ENCODE data around the gene ATRIP.
A peak's percentile ranks its signal among the peaks of the same experiment; 100 is the strongest.

ATRIP gene

GRCh38 chr3:48434591-48435222, 11.8 kb upstream of the ATRIP start:
- no peak for TF ChIP-seq GATA3 (IDR thresholded peaks at IDR 0.05; ENCODE audit: low read depth, low read length)
- no peak for TF ChIP-seq GATA2 (IDR thresholded peaks at IDR 0.05; ENCODE audit: low read depth, low read length)

DNA sequence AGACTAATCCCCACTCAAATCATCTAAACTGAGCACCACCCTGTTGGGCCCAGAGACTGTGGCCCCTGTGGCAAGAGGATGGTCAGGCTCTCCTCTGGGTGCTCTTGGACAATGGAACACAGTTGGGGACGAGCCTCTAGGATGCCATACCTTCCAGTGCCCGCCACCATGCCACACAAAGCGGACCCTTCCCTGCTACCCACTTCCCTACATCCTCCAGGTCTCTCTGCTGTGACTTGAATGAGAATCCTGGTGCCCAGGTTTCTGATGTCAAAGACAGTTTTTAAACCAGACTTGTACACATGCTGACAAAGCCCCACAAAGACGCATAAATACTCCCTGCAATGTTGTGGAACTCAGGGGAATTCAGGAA, 11.3 kb upstream of the ATRIP start:
- TF ChIP-seq GATA3 (IDR thresholded peaks at IDR 0.05; ENCODE audit: low read depth, low read length) (no peak), GATA2 (IDR thresholded peaks at IDR 0.05; ENCODE audit: low read depth, low read length) (no peak)

DNA sequence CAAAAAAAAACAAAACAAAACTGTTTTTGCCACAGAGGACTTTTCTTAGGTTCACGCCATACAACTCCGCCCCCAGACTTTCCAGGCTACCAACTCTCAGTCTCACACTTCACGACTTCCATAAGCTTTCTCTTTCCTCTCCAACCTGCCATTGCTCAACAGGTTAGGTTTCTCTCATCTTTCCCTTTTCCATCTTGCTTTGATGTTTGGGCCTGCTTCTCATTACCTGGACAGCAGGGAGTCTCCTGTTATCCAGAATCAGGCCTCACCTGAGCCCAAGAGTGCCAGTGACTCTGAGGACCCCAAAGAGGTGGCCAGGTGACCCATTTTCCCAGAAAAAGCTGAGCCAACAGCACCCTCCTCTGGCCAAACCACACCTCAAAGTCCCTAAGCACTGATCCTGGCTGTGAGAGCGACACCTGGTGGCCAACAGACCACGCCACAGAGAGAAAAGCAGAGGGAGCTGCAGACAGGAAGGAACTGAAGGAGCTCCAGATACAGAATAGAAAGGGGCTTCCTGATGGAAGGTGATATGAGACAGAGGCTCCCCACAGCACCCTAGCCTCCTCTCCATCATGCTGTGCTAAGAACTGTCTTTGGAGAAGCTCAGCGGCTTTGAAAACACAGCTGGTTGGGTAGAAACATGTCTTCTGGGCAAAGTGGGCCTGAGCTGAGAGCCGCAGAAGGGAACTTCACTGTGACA, 10.6 kb upstream of the ATRIP start:
- TF ChIP-seq GATA2 (IDR thresholded peaks at IDR 0.05; ENCODE audit: low read depth, low read length) (no peak), GATA3 (IDR thresholded peaks at IDR 0.05; ENCODE audit: low read depth, low read length) (no peak)

- TF ChIP-seq GATA2 (IDR thresholded peaks at IDR 0.05; ENCODE audit: low read depth, low read length) (no peak), GATA3 (IDR thresholded peaks at IDR 0.05; ENCODE audit: low read depth, low read length) (no peak)
Measured at GRCh38 chr3:48436477-48436787, 10.1 kb upstream of the ATRIP start.

- no peak for TF ChIP-seq GATA2 (IDR thresholded peaks at IDR 0.05; ENCODE audit: low read depth, low read length)
- TF ChIP-seq GATA3 (IDR thresholded peaks at IDR 0.05; ENCODE audit: low read depth, low read length), result no peak
Measured at GRCh38 chr3:48436855-48437254, 9.7 kb upstream of the ATRIP start.

DNA sequence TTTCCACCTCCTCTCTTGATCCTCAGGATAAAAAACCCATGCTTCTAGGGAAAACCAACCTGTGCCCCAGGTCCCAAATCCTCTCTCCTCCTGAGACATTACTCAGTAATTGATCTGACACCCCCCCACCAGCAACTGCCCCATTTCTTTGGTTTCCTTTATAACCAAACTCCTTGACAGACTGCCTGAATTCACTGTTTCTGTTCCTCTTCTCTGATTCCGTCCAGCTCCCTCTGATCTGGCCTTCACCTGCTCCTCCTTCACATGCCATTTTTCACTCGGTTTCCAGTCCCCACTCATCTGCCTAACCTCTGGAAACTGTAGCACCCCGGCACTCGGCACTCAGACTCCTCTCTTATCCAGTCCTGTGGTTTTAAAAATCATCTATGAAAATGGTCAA, 8.7 kb upstream of the ATRIP start:
- TF ChIP-seq GATA3 (IDR thresholded peaks at IDR 0.05; ENCODE audit: low read depth, low read length) (no peak), GATA2 (IDR thresholded peaks at IDR 0.05; ENCODE audit: low read depth, low read length) (no peak)

DNA sequence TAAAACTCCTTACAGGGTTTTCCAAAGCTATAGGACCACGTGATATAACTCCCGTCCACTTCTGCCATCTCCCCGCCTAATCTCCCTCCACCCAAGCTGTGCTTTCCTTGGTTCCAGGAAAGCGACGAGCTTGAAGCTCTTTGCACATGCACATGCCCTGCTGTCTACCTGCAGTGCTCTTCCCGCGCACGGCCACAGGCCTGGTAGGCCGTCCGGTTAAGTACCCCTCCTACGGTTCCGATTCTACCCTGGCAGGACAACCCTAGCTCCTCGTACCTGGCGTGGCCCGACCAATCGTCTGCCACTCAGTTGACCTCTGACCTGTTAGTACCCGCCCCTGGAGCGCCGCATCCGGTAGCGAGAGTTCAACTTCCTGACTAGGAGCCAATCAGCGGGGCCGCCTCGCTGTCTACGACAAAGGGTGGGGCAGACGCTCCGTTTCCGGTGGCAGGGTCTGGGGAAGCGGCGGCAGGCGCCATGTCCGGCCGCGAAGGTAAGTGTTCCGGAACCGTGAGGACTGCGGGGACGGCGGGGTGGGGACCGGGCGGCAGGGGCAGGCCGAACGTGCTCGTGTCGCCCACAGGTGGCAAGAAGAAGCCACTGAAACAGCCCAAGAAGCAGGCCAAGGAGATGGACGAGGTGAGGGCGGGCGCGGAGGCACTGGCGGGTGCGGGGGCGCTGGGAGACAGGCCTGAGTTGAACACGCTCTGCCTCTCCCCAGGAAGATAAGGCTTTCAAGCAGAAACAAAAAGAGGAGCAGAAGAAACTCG, 6.5 kb upstream of the ATRIP start, which contains the start of the genes CCDC51 and TMA7:
Gene CCDC51 (minus strand): TSS at position 300 of the 770 bp plus-strand sequence. CDS start 4,991 bp downstream, outside the sequence.
Gene TMA7 (plus strand): TSS at position 438 of the 770 bp plus-strand sequence. CDS start 40 bp downstream, at position 478.
- TF ChIP-seq GATA3 (IDR thresholded peaks at IDR 0.05; ENCODE audit: low read depth, low read length) (no peak), GATA2 (IDR thresholded peaks at IDR 0.05; ENCODE audit: low read depth, low read length) (peak; percentile 61)

DNA sequence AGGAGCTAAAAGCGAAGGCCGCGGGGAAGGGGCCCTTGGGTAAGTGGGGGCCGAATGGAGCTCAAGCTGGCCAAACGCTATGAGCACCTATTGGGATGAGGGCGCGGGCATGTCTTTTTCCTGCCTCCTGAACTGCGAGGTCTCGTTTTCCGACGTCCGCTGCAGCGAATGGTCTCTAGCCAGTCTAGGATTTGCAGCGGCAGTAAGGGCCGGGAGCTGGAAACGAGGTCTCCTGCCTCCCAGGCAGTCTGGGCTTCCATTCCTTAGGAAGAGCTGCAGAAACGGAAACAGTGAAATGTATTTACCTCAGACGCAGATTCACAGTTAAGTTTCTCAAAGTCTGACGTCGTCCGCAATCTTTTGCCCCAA, 6.0 kb upstream of the ATRIP start:
- no peak for TF ChIP-seq GATA3 (IDR thresholded peaks at IDR 0.05; ENCODE audit: low read depth, low read length)
- no peak for TF ChIP-seq GATA2 (IDR thresholded peaks at IDR 0.05; ENCODE audit: low read depth, low read length)

- TF ChIP-seq GATA2 (IDR thresholded peaks at IDR 0.05; ENCODE audit: low read depth, low read length) (no peak), GATA3 (IDR thresholded peaks at IDR 0.05; ENCODE audit: low read depth, low read length) (no peak)
Measured at GRCh38 chr3:48441940-48442339, 4.6 kb upstream of the ATRIP start.

DNA sequence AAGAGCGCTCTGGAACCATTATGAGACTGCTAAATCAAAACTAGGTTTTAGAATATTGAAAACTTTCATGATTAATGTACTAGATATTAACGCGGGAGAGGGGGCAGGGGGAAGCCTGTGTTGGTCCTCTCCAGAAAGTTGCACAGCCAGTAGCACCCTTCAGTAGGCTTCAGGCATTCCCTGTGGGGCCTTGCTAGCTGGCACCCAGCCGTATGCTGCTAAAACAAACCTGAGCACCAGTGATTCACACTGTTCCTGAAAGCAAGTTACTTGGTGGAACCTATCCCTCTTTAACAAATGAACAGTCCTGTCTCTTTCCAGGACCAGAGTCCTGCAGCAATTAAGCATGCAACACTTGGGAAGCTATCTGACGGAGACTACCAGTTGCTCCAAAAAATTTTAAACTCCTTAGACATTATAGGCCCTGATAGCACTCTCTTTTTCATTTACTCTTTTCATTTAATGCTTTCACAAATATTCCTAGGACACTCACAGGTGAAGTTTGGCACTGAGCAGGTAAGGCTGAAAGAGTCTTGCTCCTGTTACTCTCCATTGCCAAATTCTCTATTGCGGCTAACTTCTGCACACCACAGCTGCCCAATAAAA, 1.2 kb upstream of the ATRIP start:
- TF ChIP-seq GATA2 (IDR thresholded peaks at IDR 0.05; ENCODE audit: low read depth, low read length) (no peak), GATA3 (IDR thresholded peaks at IDR 0.05; ENCODE audit: low read depth, low read length) (no peak)

DNA sequence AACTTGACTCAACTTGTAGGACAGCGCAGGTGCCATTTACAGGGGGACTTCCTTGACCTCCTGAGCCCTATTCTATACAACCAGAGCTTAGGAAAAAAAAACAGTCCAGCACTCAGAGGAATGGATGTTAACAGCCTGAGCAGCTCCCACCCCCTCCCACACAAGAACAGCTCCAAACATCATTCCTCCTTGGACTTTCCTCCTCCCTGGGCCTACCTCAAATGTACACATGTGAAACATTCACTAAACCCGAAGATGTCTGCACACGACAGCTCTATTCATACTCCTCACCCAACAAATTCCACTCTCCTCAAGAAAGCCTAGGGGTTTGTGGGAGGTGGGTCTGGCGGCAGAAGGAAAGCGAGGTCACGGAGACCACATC, 503 bp upstream of the ATRIP start:
- no peak for TF ChIP-seq GATA2 (IDR thresholded peaks at IDR 0.05; ENCODE audit: low read depth, low read length)
- no peak for TF ChIP-seq GATA3 (IDR thresholded peaks at IDR 0.05; ENCODE audit: low read depth, low read length)

- TF ChIP-seq GATA2 (IDR thresholded peaks at IDR 0.05; ENCODE audit: low read depth, low read length) (no peak), GATA3 (IDR thresholded peaks at IDR 0.05; ENCODE audit: low read depth, low read length) (no peak)
Measured at GRCh38 chr3:48451270-48451669, 4.7 kb downstream of the ATRIP start.

- no peak for TF ChIP-seq GATA2 (IDR thresholded peaks at IDR 0.05; ENCODE audit: low read depth, low read length)
- no peak for TF ChIP-seq GATA3 (IDR thresholded peaks at IDR 0.05; ENCODE audit: low read depth, low read length)
Measured at GRCh38 chr3:48456456-48456855, 9.9 kb downstream of the ATRIP start.

GRCh38 chr3:48459331-48459730, 12.8 kb downstream of the ATRIP start:
- no peak for TF ChIP-seq GATA2 (IDR thresholded peaks at IDR 0.05; ENCODE audit: low read depth, low read length)
- TF ChIP-seq GATA3 (IDR thresholded peaks at IDR 0.05; ENCODE audit: low read depth, low read length), result no peak
